Nephron (organoid): ENCODE measurements around the gene FAM210B.

Experiments
- H3K27ac Mint-ChIP-seq, 3 experiments: 2 replicates each; pipeline ENCODE4 v1.8.0; 2020; ENCODE audit warnings: mixed read lengths in 3 of 3, mild to moderate bottlenecking in 2 of 3, moderate library complexity in 1 of 3
- H3K27me3 Mint-ChIP-seq: 2 replicates; pipeline ENCODE4 v1.8.0; 2021; ENCODE audit warnings: low read depth, mild to moderate bottlenecking, moderate library complexity, mixed read lengths
- H3K36me3 Mint-ChIP-seq: 2 replicates; pipeline ENCODE4 v1.8.0; 2020; ENCODE audit warnings: low read depth, mixed read lengths
- H3K4me1 Mint-ChIP-seq: 2 replicates; pipeline ENCODE4 v1.8.0; 2020; ENCODE audit warnings: mixed read lengths
- H3K4me3 Mint-ChIP-seq, 3 experiments: 2 replicates each; pipeline ENCODE4 v1.8.0; 2020; ENCODE audit warnings: mild to moderate bottlenecking in 3 of 3, mixed read lengths in 3 of 3, moderate library complexity in 2 of 3
- H3K9me3 Mint-ChIP-seq: 2 replicates; pipeline ENCODE4 v1.8.0; 2020; ENCODE audit warnings: mixed read lengths
- CTCF ChIP-seq, 3 experiments: fragments of 200-600 bp; sonication (generic); IDR thresholded peaks; one replicate each; pipeline ENCODE4 v1.5.0; 2021; ENCODE audit warnings: antibody characterized with exemption in 3 of 3; ENCODE audit not compliant: unreplicated experiment in 3 of 3

FAM210B gene

GRCh38 chr20:56347628-56348304, 11.0 kb upstream of the FAM210B start:
- TF ChIP-seq CTCF (IDR thresholded peaks at IDR 0.05; ENCODE audit: unreplicated experiment in 3 of 3): no peak
- H3K4me3 Mint-ChIP-seq: peak overlapping the region in 2 of 3 experiments; percentile 21 to 24
- no peaks in the 10 kb centered on the region for H3K9me3 Mint-ChIP-seq
- H3K27ac Mint-ChIP-seq: peak overlapping the region; percentile 1 to 78 (median 65)
- H3K27me3 Mint-ChIP-seq: peaks cover 55% of the 10 kb centered on the region
- no peaks in the 10 kb centered on the region for H3K36me3 Mint-ChIP-seq
- peaks cover 13% of the 10 kb centered on the region for H3K4me1 Mint-ChIP-seq

- TF ChIP-seq CTCF (IDR thresholded peaks at IDR 0.05; ENCODE audit: unreplicated experiment in 3 of 3): no peak
- H3K36me3 Mint-ChIP-seq: no peaks in the 10 kb centered on the region
- peaks cover 13% of the 10 kb centered on the region for H3K4me1 Mint-ChIP-seq
These were observed 10.5 kb upstream of the FAM210B start for GRCh38 chr20:56348305-56348693.

GRCh38 chr20:56348746-56349145, 10.0 kb upstream of the FAM210B start:
- no peak overlapping the region for H3K4me3 Mint-ChIP-seq
- peaks cover 46% of the 10 kb centered on the region for H3K27me3 Mint-ChIP-seq
- peaks cover 13% of the 10 kb centered on the region for H3K4me1 Mint-ChIP-seq
- TF ChIP-seq CTCF (IDR thresholded peaks at IDR 0.05; ENCODE audit: unreplicated experiment in 3 of 3): no peak
- peak overlapping the region; percentile 1 to 78 (median 65) for H3K27ac Mint-ChIP-seq
- H3K9me3 Mint-ChIP-seq: no peaks in the 10 kb centered on the region
- H3K36me3 Mint-ChIP-seq: no peaks in the 10 kb centered on the region

More at GRCh38 chr20:56348305-56348693, 10.5 kb upstream of the FAM210B start:
- H3K27me3 Mint-ChIP-seq: peaks cover 50% of the 10 kb centered on the region
- H3K4me3 Mint-ChIP-seq: no peak overlapping the region
- peak overlapping the region; percentile 1 to 78 (median 65) for H3K27ac Mint-ChIP-seq
- no peaks in the 10 kb centered on the region for H3K9me3 Mint-ChIP-seq

- H3K9me3 Mint-ChIP-seq: no peaks in the 10 kb centered on the region
- TF ChIP-seq CTCF (IDR thresholded peaks at IDR 0.05; ENCODE audit: unreplicated experiment in 3 of 3): no peak
- H3K4me1 Mint-ChIP-seq: peaks cover 13% of the 10 kb centered on the region
- H3K4me3 Mint-ChIP-seq: no peak overlapping the region
- H3K27me3 Mint-ChIP-seq: peaks cover 33% of the 10 kb centered on the region
- no peaks in the 10 kb centered on the region for H3K36me3 Mint-ChIP-seq
- no peak overlapping the region for H3K27ac Mint-ChIP-seq
These were observed 7.9 kb upstream of the FAM210B start for GRCh38 chr20:56350842-56351241.

GRCh38 chr20:56352345-56353055, 6.3 kb upstream of the FAM210B start:
- Mint-ChIP-seq H3K4me3 (no peak overlapping the region), H3K27ac (no peak overlapping the region), H3K27me3 (peaks cover 24% of the 10 kb centered on the region), H3K4me1 (peaks cover 12% of the 10 kb centered on the region), H3K9me3 (no peaks in the 10 kb centered on the region), H3K36me3 (no peaks in the 10 kb centered on the region)
- TF ChIP-seq CTCF (IDR thresholded peaks at IDR 0.05; ENCODE audit: unreplicated experiment in 3 of 3): no peak
